KMS-11 (cell line): ENCODE measurements around the gene SART3.

Source experiments
- H2AFZ ChIP-seq: fragments of 200-600 bp; sonication (generic); 2 replicates; pipeline ENCODE4 v1.6.1; 2016; ENCODE audit warnings: antibody characterized with exemption, mixed run types, low read depth
- H3K27ac ChIP-seq: fragments of 200-600 bp; sonication (generic); 2 replicates; pipeline ENCODE4 v1.6.1; 2016; ENCODE audit warnings: mild to moderate bottlenecking, mixed run types
- H3K27me3 ChIP-seq: fragments of 200-600 bp; sonication (generic); 2 replicates; pipeline ENCODE4 v1.6.1; 2017; ENCODE audit warnings: mild to moderate bottlenecking, low read depth, mixed run types, moderate library complexity; ENCODE audit not compliant: insufficient read depth
- H3K36me3 ChIP-seq: fragments of 200-600 bp; sonication (generic); 2 replicates; pipeline ENCODE4 v1.6.1; 2017; ENCODE audit warnings: mild to moderate bottlenecking, mixed run types; ENCODE audit not compliant: insufficient read depth
- H3K4me1 ChIP-seq: fragments of 200-600 bp; sonication (generic); 2 replicates; pipeline ENCODE4 v1.6.1; 2016; ENCODE audit warnings: mild to moderate bottlenecking, low read depth, mixed run types; ENCODE audit not compliant: poor library complexity, severe bottlenecking
- H3K4me2 ChIP-seq: fragments of 200-600 bp; sonication (generic); 2 replicates; pipeline ENCODE4 v1.7.0; 2016; ENCODE audit warnings: mild to moderate bottlenecking, mixed run types
- H3K4me3 ChIP-seq: fragments of 200-600 bp; sonication (generic); IDR thresholded peaks from 2 replicates; pipeline ENCODE4 v1.6.1; 2017; ENCODE audit warnings: low read depth, low read length, mixed read lengths; ENCODE audit not compliant: insufficient read depth
- H3K79me2 ChIP-seq: fragments of 200-600 bp; sonication (generic); 2 replicates; pipeline ENCODE4 v1.6.1; 2016; ENCODE audit warnings: low read depth, mixed run types; ENCODE audit not compliant: insufficient read depth
- H3K9ac ChIP-seq: fragments of 200-600 bp; sonication (generic); 2 replicates; pipeline ENCODE4 v1.6.1; 2016; ENCODE audit warnings: mild to moderate bottlenecking, mixed run types
- H4K20me1 ChIP-seq: fragments of 200-600 bp; sonication (generic); 2 replicates; pipeline ENCODE4 v1.6.1; 2016; ENCODE audit warnings: mild to moderate bottlenecking, mixed run types; ENCODE audit not compliant: insufficient read depth
- TF ChIP-seq, protein P1 (sequence below): fragments of 200-600 bp; sonication (generic); conservative IDR thresholded peaks from 2 replicates; pipeline ENCODE4 v1.6.1; 2017; ENCODE audit warnings: low read depth, mild to moderate bottlenecking, antibody characterized with exemption, low read length, moderate library complexity, mixed read lengths

Gene SART3

GRCh38 chr12:108477881-108478259 is 83.1 kb downstream of the SART3 start:
- H3K4me1 ChIP-seq: no peaks in the 10 kb centered on the region
- no peak overlapping the region for H3K9ac ChIP-seq
- H4K20me1 ChIP-seq: no peaks in the 10 kb centered on the region
- no peaks in the 10 kb centered on the region for H3K79me2 ChIP-seq
- TF ChIP-seq, protein P1, sequence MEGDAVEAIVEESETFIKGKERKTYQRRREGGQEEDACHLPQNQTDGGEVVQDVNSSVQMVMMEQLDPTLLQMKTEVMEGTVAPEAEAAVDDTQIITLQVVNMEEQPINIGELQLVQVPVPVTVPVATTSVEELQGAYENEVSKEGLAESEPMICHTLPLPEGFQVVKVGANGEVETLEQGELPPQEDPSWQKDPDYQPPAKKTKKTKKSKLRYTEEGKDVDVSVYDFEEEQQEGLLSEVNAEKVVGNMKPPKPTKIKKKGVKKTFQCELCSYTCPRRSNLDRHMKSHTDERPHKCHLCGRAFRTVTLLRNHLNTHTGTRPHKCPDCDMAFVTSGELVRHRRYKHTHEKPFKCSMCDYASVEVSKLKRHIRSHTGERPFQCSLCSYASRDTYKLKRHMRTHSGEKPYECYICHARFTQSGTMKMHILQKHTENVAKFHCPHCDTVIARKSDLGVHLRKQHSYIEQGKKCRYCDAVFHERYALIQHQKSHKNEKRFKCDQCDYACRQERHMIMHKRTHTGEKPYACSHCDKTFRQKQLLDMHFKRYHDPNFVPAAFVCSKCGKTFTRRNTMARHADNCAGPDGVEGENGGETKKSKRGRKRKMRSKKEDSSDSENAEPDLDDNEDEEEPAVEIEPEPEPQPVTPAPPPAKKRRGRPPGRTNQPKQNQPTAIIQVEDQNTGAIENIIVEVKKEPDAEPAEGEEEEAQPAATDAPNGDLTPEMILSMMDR: no peak
- H3K4me3 ChIP-seq: no peak overlapping the region
- H3K36me3 ChIP-seq: no peaks in the 10 kb centered on the region
- no peak overlapping the region for H2AFZ ChIP-seq
- H3K27ac ChIP-seq: no peak overlapping the region
- no peak overlapping the region for H3K4me2 ChIP-seq
- H3K27me3 ChIP-seq: no peaks in the 10 kb centered on the region

DNA sequence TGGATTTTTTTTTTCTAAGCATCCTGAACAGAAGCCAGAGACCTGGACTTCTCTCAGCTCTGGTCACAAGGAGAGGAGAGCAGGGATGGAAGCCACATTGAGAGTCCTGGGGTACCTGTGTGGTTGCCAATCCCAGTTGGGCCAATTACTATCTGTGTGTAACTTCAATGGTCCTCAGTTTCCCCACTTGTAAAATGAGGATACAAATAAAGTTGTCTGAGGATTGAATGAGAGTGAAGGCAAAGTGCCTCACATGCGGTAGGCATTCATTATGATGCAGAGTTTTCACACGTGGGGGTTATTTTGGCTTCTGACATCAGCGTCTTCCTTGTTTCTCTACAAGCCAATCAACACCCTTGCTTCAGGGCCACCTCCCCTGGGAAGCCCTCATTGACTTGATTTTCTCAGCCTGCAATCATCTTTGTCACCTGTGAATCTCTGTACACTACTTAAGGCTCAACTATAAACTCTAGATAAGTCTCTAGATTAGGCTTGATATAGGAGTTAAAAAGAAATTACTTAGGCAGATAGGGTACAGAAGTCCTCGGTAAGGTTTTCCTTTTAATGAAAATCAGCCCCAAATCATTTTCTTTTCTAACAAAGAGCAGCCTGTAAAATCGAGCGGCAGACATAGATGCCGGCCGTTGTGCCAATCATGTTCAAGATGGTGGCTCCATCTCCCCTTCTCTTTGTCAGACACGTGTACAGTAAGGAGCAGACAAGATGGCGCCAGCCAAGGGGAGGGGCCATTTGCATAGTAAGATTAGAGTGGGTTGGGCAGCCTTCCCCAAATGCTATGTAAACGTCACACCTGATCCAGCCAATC is 83.7 kb downstream of the SART3 start:
- Histone ChIP-seq H3K4me1 (no peaks in the 10 kb centered on the region), H3K27me3 (no peaks in the 10 kb centered on the region), H3K27ac (no peak overlapping the region), H3K9ac (no peak overlapping the region), H3K4me2 (no peak overlapping the region), H4K20me1 (no peaks in the 10 kb centered on the region), H3K36me3 (no peaks in the 10 kb centered on the region), H3K79me2 (no peaks in the 10 kb centered on the region), H3K4me3 (no peak overlapping the region), H2AFZ (no peak overlapping the region)
- TF ChIP-seq, protein P1: no peak

GRCh38 chr12:108475396-108475795 is 85.6 kb downstream of the SART3 start:
- TF ChIP-seq, protein P1: no peak

GRCh38 chr12:108473400-108474055 is 87.4 kb downstream of the SART3 start:
- Histone ChIP-seq H2AFZ (no peak overlapping the region), H3K4me3 (no peak overlapping the region), H3K9ac (no peak overlapping the region), H3K36me3 (no peaks in the 10 kb centered on the region), H3K27ac (no peak overlapping the region), H3K27me3 (no peaks in the 10 kb centered on the region), H3K4me2 (no peak overlapping the region), H3K79me2 (no peaks in the 10 kb centered on the region), H3K4me1 (no peaks in the 10 kb centered on the region), H4K20me1 (no peaks in the 10 kb centered on the region)
- TF ChIP-seq, protein P1: no peak

More at GRCh38 chr12:108475396-108475795, 85.6 kb downstream of the SART3 start:
- Histone ChIP-seq H3K79me2 (no peaks in the 10 kb centered on the region), H3K27me3 (no peaks in the 10 kb centered on the region), H4K20me1 (no peaks in the 10 kb centered on the region), H3K27ac (no peak overlapping the region), H2AFZ (no peak overlapping the region), H3K4me1 (no peaks in the 10 kb centered on the region), H3K4me2 (no peak overlapping the region), H3K36me3 (no peaks in the 10 kb centered on the region), H3K4me3 (no peak overlapping the region), H3K9ac (no peak overlapping the region)
